ENCODE measurements around the gene FOSB. TPM values are rescaled to one million over a fixed set of nuclear protein-coding genes. Genes with fewer than 3 reads are reported as not detected.

FOSB gene
- total RNA-seq, 1 experiment from 2014 or later, result 1.7 TPM

DNA sequence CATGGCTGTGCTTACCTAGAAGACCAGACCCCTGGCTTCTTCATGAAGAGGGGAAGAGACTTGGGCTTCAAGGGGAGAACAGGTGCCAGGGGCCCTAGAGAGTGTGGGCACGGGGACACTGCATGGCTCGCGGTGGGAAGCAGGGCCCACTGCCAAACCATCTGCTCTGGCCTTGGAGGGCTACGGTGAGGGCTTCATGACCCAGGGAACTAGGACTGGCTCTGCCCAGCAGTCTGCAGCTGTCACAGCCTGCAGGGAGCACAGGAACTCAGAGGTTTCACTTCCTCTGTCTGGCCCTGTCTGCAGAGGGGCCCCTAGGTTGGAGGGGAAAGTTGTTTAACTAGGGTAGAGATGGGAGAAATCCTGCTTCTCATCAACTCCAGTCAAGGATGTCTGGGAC, 48.4 kb upstream of the FOSB start:
- H3K4ac ChIP-seq (ENCODE audit: low read depth, low read length), result no peak overlapping the region
- no peak overlapping the region for H2BK12ac ChIP-seq (ENCODE audit: insufficient read length, low read depth, low read length)
- Mint-ChIP-seq H3K36me3 (ENCODE audit: insufficient read depth in 1 of 3, low read depth in 3 of 3) (peaks cover 20 to 51% (median 51%) of the 10 kb centered on the region in 3 experiments), H3K27ac (no peak overlapping the region), H3K4me3 (no peak overlapping the region), H3K27me3 (ENCODE audit: low read depth) (no peaks in the 10 kb centered on the region), H3K9me3 (no peaks in the 10 kb centered on the region; a peak in 1 of 5 replicates), H3K4me1 (peaks cover 19 to 22% of the 10 kb centered on the region in 2 experiments)
- H4K8ac ChIP-seq (replicated peaks; ENCODE audit: insufficient read length, low read depth, low read length), result no peak overlapping the region
- no peak overlapping the region for H3K56ac ChIP-seq (ENCODE audit: insufficient read length, low read depth, low read length)
- H4K20me1 ChIP-seq (ENCODE audit: control insufficient read depth, insufficient read depth, insufficient read length), result no peaks in the 10 kb centered on the region
- no peak overlapping the region for H3K4me2 ChIP-seq (ENCODE audit: insufficient read depth, insufficient read length, low read length)
- no CpG with 5 or more reads among the region's 4 CpGs for WGBS (ENCODE audit: extremely low coverage, insufficient read length, low lambda C conversion rate)
- H4K91ac ChIP-seq (ENCODE audit: insufficient read length, low read depth, low read length), result no peak overlapping the region
- no peak overlapping the region for H4K5ac ChIP-seq (ENCODE audit: insufficient read length, low read depth, low read length)
- peaks cover 10% of the 10 kb centered on the region for H3K23me2 ChIP-seq (ENCODE audit: insufficient read length, low read depth, low read length, poor library complexity, severe bottlenecking)
- no peaks in the 10 kb centered on the region for H3K79me2 ChIP-seq (ENCODE audit: insufficient read depth, low read length)
- H2AK5ac ChIP-seq (ENCODE audit: insufficient read length, low read length), result no peak overlapping the region
- no peak overlapping the region for H2BK120ac ChIP-seq (ENCODE audit: low read depth, low read length, poor library complexity, severe bottlenecking)
- no peak overlapping the region for H2AFZ ChIP-seq (ENCODE audit: low read length)
- no peak overlapping the region for H3T11ph ChIP-seq (ENCODE audit: low read length)
- H3K27me3 ChIP-seq (ENCODE audit: insufficient read depth, low read length), result no peaks in the 10 kb centered on the region
- no peak overlapping the region for H2BK20ac ChIP-seq (ENCODE audit: low read depth, low read length, poor library complexity, severe bottlenecking)
- no peak overlapping the region for H3K14ac ChIP-seq (ENCODE audit: insufficient read depth, low read length)
- no peak overlapping the region for H2BK15ac ChIP-seq (ENCODE audit: low read depth, low read length)
- no peaks in the 10 kb centered on the region for H3K79me1 ChIP-seq (ENCODE audit: insufficient read depth, low read depth, low read length, poor library complexity, severe bottlenecking)
- no peak overlapping the region for H3K18ac ChIP-seq (ENCODE audit: insufficient read length, low read depth, low read length)
- H3K23ac ChIP-seq (ENCODE audit: insufficient read length, low read depth, low read length), result no peak overlapping the region
- TF ChIP-seq, protein P1, sequence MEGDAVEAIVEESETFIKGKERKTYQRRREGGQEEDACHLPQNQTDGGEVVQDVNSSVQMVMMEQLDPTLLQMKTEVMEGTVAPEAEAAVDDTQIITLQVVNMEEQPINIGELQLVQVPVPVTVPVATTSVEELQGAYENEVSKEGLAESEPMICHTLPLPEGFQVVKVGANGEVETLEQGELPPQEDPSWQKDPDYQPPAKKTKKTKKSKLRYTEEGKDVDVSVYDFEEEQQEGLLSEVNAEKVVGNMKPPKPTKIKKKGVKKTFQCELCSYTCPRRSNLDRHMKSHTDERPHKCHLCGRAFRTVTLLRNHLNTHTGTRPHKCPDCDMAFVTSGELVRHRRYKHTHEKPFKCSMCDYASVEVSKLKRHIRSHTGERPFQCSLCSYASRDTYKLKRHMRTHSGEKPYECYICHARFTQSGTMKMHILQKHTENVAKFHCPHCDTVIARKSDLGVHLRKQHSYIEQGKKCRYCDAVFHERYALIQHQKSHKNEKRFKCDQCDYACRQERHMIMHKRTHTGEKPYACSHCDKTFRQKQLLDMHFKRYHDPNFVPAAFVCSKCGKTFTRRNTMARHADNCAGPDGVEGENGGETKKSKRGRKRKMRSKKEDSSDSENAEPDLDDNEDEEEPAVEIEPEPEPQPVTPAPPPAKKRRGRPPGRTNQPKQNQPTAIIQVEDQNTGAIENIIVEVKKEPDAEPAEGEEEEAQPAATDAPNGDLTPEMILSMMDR (conservative IDR thresholded peaks at IDR 0.05), result no peak
- peaks cover 2% of the 10 kb centered on the region; the same call in 1 of the 2 replicates for H3K4me1 ChIP-seq (ENCODE audit: insufficient read depth, low read length)
- no peak overlapping the region for H3K9ac ChIP-seq (ENCODE audit: extremely low read depth, insufficient read length, low read length)
- no peak overlapping the region for H2BK5ac ChIP-seq (ENCODE audit: insufficient read length, low read length)
- DNase-seq, result no peak
- H3K27ac ChIP-seq (ENCODE audit: insufficient read length, low read depth, low read length), result no peak overlapping the region
- H3K9me3 ChIP-seq (ENCODE audit: control insufficient read depth, low read depth, low read length), result no peaks in the 10 kb centered on the region

All from H9 (cell line).